ENCODE data around the gene MEX3B.

MEX3B gene

GRCh38 chr15:82045892-82046665 lies at the start of gene MEX3B:
Gene MEX3B, minus strand, starts transcription at chr15:82046018. Its CDS starts 313 bp downstream, at chr15:82045705.
- DNase-seq (peak; percentile 92), ATAC-seq (peak; percentile 85)

- no peak for ATAC-seq
- DNase-seq: no peak
These were observed 48.0 kb upstream of the MEX3B start for GRCh38 chr15:82093774-82094211.

DNA sequence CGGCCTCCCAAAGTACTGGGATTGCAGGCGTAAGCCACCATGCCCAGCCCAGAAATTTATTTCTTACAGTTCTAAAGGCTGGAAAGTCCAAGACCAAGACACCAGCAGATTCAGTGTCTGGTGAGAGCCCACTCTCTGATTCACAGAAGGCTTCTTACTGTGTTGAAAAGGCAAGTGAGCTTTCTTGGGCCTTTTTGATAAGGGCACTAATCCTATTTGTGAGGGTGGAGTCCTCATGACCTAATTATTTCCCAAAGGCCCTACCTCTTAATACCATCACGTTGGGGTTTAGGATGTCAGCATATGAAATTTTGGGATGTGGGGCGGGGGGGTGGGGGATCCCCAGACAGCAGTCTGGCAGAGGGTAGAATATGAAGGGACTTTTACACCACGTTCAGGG lies 47.5 kb upstream of the MEX3B start:
- no peak for DNase-seq
- ATAC-seq: no peak

GRCh38 chr15:82091636-82092140 lies 45.9 kb upstream of the MEX3B start:
- ATAC-seq (no peak), DNase-seq (no peak)

DNA sequence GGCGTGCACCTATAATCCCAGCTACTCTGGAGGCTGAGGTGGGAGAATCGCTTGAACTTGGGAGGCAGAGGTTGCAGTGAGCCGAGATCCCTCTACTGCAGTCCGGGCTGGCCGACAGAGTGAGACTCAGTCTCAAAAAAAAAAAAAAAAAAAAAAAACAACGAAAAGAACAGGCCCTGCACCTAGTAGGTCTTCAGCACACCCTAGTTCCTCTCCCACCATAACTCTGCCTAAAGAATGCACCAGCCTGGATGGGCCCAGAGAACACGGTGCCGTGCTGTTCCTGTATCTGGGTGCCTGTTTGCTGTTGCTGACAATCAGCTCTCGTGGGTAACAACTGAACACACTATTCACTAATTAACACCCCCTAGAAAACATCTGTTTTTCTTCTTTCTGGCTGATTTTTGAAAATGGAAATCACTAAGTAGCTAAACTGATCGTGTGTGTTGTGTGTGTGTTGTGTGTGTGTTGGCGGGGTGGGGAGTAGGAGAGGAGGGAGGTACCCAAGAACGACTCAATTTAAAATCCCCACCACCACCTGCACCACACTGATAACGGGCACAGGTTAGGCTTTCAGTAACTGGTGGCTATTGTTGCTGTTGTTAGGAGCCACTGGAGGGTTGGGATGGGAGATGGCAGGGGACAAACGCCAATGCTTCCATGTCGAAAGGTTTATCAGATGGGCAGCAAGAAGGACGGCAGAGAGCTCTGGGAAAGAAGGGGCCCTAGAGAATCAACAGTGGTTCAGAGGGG lies 40.6 kb upstream of the MEX3B start:
- DNase-seq: no peak
- ATAC-seq: no peak

- DNase-seq: no peak
These were observed 36.3 kb upstream of the MEX3B start for GRCh38 chr15:82081914-82082762.

DNA sequence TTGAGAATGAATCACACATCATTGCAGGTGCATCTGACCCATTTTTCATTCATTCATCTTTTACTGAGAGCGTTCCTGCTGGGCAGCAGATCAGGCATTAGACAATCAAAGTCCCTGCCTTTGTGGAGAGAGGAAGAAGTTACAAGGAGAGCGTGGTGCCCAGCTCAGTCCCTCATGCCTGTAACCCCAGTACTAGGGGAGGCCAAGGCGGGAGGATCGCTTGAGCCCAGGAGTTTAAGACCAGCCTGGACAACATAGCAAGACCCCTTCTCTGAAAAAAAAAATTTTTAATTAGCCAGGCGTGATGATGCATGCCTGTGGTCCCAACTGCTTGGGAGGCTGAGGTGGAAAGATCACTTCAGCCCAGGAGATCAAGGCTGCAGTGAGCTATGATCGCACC lies 35.0 kb upstream of the MEX3B start:
- ATAC-seq: no peak
- no peak for DNase-seq

More at GRCh38 chr15:82081914-82082762, 36.3 kb upstream of the MEX3B start:
- peak; percentile 22 for ATAC-seq

DNA sequence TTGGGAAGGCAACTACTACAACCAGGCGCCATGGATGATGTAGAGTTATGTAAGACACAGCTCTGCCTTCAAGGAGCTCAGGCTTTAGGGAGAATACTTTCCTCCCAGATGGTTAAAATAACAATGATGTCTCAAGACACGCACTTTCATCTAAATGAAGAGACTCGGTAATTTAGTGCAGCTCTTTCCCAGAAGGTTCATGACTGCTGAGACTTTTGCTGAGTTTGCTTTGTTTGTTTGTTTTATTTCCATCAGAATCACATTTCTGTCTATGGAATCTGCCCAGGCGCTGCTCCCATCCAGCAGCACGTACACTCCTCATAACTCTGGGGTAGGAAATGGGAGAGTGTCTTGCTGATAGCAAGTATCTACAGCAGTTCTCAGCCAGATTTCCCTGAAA lies 33.9 kb upstream of the MEX3B start:
- ATAC-seq: no peak
- DNase-seq: no peak

- ATAC-seq: no peak
- no peak for DNase-seq
These were observed 28.8 kb upstream of the MEX3B start for GRCh38 chr15:82074610-82075009.

- no peak for ATAC-seq
- no peak for DNase-seq
These were observed 27.2 kb upstream of the MEX3B start for GRCh38 chr15:82072926-82073537.

DNA sequence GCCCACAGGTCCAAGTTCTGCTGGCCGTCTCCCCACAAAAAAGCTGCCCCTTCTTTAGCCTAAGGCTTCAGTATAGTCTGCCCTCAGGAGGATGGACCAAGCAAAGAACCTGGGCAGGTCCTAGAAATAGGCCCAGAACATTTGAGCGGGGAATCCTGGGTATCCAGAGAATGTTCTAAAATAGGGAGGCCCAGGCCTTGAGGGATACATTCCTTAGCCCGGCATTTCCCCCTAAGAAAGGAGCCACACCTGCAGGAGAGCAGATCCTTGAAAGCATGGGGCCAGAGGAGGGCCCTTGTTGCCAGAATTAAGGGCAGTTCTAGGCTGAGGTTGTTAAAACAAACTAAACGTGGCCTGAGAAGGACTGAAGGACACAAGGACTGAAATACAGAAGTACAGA lies 20.6 kb upstream of the MEX3B start:
- no peak for ATAC-seq
- DNase-seq: no peak

- peak; percentile 63 for ATAC-seq
- DNase-seq: no peak
These were observed 19.0 kb upstream of the MEX3B start for GRCh38 chr15:82064824-82065223.

DNA sequence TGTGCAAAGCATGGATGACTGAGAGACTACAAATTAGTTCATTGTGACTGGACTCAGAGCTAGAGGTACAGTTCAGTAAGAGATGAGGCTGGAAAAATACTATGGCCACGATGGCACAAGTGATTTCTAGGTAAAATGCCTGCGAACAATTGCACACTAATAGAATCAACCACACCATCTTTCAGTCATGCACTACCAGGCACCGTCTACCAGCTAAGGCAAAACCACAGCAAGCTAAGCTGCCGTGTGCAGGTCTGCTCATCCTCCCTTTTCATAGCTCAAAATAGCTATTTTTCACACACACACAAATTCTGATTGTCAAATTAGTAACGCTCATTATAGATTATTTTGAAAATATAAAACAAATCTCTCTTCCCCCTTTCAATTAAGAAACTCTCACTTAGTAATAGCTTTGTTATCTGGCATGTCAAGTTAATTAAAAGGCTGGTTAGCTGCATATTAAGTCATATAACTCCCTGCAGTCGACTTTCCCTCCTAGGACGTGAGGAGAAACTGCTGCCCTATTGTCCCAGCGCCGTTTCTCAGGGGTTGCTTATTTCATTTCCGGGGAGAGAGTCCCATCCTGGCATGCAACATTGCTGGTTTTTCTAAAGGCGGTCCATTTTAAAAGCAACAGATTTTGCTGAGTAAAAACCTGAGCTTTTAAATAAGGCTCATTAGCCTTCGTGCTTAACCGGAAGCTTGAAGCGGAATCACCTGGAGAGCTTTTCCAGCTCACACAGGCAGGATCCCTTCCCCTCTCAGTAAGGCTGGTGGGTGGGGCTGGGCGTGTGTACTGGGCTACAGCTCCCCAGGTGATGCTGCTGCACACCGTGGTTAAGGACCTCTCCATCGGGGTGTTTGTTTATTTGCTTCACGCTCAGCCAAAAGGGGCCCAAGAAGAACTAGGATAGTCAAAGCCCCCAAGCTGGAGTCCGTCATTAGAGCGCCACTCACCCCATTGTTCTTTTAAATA lies 16.9 kb upstream of the MEX3B start:
- ATAC-seq (no peak), DNase-seq (no peak)

- ATAC-seq (no peak), DNase-seq (no peak)
These were observed 15.0 kb upstream of the MEX3B start for GRCh38 chr15:82060817-82061216.

DNA sequence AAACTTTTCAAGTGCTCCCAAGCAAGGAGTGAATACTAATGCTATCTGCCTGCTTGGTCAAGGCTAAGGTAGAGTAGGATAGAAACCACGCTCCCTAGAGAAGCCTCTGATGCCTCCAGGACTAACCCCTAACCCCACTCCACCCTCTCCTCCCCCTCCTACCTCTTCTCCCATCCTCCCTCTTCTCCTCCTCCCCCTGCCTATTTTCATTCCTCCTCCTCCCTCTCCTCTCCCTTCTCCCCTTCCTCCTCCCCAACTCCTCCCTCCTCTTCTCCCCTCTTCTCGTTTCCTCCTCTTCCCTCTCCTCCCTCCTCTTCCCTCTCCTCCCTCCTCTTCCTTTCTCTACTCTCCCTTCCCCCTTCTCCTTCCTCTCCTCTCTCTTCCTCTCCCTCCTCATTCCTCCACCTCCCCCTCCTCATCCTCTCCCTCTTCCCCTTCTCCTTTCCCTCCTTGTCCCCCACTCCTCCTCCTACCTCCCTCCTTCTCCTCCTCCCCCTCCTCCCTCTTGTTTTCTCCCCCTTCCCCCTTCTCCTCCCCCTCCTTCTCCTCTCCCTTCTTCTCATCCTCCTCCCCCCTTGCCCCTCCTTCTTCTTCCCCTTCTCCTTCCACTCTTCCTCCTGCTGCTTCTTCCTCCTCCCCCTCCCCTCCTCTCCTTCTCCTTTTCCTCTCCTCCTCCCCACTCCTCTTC lies 12.8 kb upstream of the MEX3B start:
- DNase-seq (no peak), ATAC-seq (no peak)

- DNase-seq (no peak), ATAC-seq (no peak)
These were observed 12.2 kb upstream of the MEX3B start for GRCh38 chr15:82058026-82058425.

- ATAC-seq (no peak), DNase-seq (no peak)
These were observed 11.4 kb upstream of the MEX3B start for GRCh38 chr15:82056958-82057823.

DNA sequence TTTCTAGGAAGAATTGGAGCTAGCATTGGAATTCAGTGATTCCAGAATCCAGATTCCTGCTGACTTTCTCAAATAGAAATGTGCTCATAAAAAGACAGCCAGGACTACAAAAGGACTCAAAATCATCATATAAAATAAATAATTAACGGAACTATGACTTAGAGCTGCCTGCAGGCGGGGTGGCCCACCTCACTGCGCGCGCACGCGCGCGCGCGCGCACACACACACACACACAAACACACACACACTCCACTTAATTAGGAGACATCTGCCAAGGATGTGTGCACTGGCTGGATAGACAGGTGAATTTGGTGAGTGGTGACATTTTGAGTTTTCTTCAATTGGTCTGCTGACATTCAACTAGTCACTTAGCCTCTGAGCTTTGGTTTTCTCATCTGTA lies 6.9 kb upstream of the MEX3B start:
- DNase-seq (no peak), ATAC-seq (no peak)

GRCh38 chr15:82051664-82052063 lies 5.8 kb upstream of the MEX3B start:
- ATAC-seq (no peak), DNase-seq (no peak)
